ENCODE results near the gene DDIT3. TPM values are rescaled to one million over a fixed set of nuclear protein-coding genes. Genes with fewer than 3 reads are reported as not detected.

DDIT3 gene
- total RNA-seq, 1 donor from 2014 or later: 47.3 TPM

- Histone ChIP-seq H3K4me3 (no peak overlapping the region), H3K27ac (no peak overlapping the region), H3K27me3 (peaks cover 31% of the 10 kb centered on the region), H3K36me3 (peaks cover 4% of the 10 kb centered on the region), H3K9me3 (no peaks in the 10 kb centered on the region), H3K4me1 (peaks cover 13% of the 10 kb centered on the region)
- DNase-seq: no peak
- ATAC-seq: no peak
- intact Hi-C loops (cut with DNase I): no loop called here
- TF ChIP-seq CTCF (IDR thresholded peaks at IDR 0.05): no peak
Measured at GRCh38 chr12:57470286-57470969, 49.9 kb downstream of the DDIT3 start.

- peaks cover 22% of the 10 kb centered on the region for H3K27me3 ChIP-seq
- intact Hi-C loops (cut with DNase I): no loop called here
- H3K4me1 ChIP-seq: peaks cover 4% of the 10 kb centered on the region
- no peak for TF ChIP-seq CTCF (IDR thresholded peaks at IDR 0.05)
- H3K9me3 ChIP-seq: no peaks in the 10 kb centered on the region
- peak; percentile 8 for ATAC-seq
- peaks cover 3% of the 10 kb centered on the region for H3K36me3 ChIP-seq
- H3K27ac ChIP-seq: no peak overlapping the region
- peak; percentile 9 for DNase-seq
- H3K4me3 ChIP-seq: no peak overlapping the region
Measured at GRCh38 chr12:57469296-57470164, 50.8 kb downstream of the DDIT3 start.

GRCh38 chr12:57467915-57468314 is 52.4 kb downstream of the DDIT3 start:
- Histone ChIP-seq H3K9me3 (no peaks in the 10 kb centered on the region), H3K4me3 (no peak overlapping the region), H3K4me1 (no peaks in the 10 kb centered on the region), H3K36me3 (no peaks in the 10 kb centered on the region), H3K27ac (no peak overlapping the region), H3K27me3 (peaks cover 11% of the 10 kb centered on the region)
- no peak for DNase-seq
- TF ChIP-seq CTCF (IDR thresholded peaks at IDR 0.05): no peak
- intact Hi-C loops (cut with DNase I): no loop called here
- no peak for ATAC-seq

- no peak for DNase-seq
- no peak for ATAC-seq
- Histone ChIP-seq H3K4me3 (no peak overlapping the region), H3K9me3 (no peaks in the 10 kb centered on the region), H3K27ac (no peak overlapping the region), H3K27me3 (peaks cover 11% of the 10 kb centered on the region), H3K36me3 (no peaks in the 10 kb centered on the region), H3K4me1 (peaks cover 5% of the 10 kb centered on the region)
- TF ChIP-seq CTCF (IDR thresholded peaks at IDR 0.05): no peak
- intact Hi-C loops (cut with DNase I): no loop called here
Measured at GRCh38 chr12:57467212-57467874, 53.0 kb downstream of the DDIT3 start.

Small RNAs within 50 kb of the gene (microRNA-seq; reads per million reads assigned to microRNA genes)
- gene MIR616 (ENCODE audit: borderline microRNAs expressed) (not detected), gene MIR6758 (ENCODE audit: borderline microRNAs expressed) (not detected)

Other genes with a start within 250 kb of the DDIT3 start
- gene R3HDM2, start 89.5 kb downstream of the DDIT3 start, total RNA-seq: 81.0 TPM
- not detected for gene INHBC, start 85.7 kb downstream of the DDIT3 start, total RNA-seq
- gene INHBE, start 65.2 kb downstream of the DDIT3 start, total RNA-seq: not detected
- 1.4 TPM for gene GLI1, start 60.7 kb downstream of the DDIT3 start, total RNA-seq
- gene ARHGAP9, start 40.6 kb downstream of the DDIT3 start, total RNA-seq: 37.7 TPM
- gene MARS1, start 32.4 kb downstream of the DDIT3 start, total RNA-seq: 141 TPM
- 85.8 TPM for gene MBD6, start 2.3 kb upstream of the DDIT3 start, total RNA-seq
- 90.7 TPM for gene DCTN2, start 26.7 kb upstream of the DDIT3 start, total RNA-seq
- 0.14 TPM for gene KIF5A, start 29.5 kb upstream of the DDIT3 start, total RNA-seq
- gene PIP4K2C, start 70.7 kb upstream of the DDIT3 start, total RNA-seq: 31.0 TPM
- 26.0 TPM for gene DTX3, start 84.3 kb upstream of the DDIT3 start, total RNA-seq
- gene ARHGEF25, start 90.9 kb upstream of the DDIT3 start, total RNA-seq: 16.3 TPM
- 0.93 TPM for gene B4GALNT1, start 112.7 kb upstream of the DDIT3 start, total RNA-seq
- gene OS9, start 173.6 kb upstream of the DDIT3 start, total RNA-seq: 263 TPM
- gene AGAP2, start 218.2 kb upstream of the DDIT3 start, total RNA-seq: 5.4 TPM
- 39.9 TPM for gene TSPAN31, start 224.5 kb upstream of the DDIT3 start, total RNA-seq
- 77.6 TPM for gene CDK4, start 231.8 kb upstream of the DDIT3 start, total RNA-seq
- 21.2 TPM for gene MARCHF9, start 234.6 kb upstream of the DDIT3 start, total RNA-seq
- gene CYP27B1, start 246.6 kb upstream of the DDIT3 start, total RNA-seq: 2.0 TPM

Data from upper lobe of right lung (tissue), 1 donor.